AML-193 (cell line): Measurements from ENCODE around the gene OLFM2.
"Not testable (repeated sequence)": the region's sequence is repeated elsewhere in the genome, so short reads cannot be mapped to it uniquely, and the experiment has no call there.

ENCODE experiments used
- DNase-seq, 2 experiments: peaks; one replicate each; lab custom pipeline; 2025; lab: John Stamatoyannopoulos, UW

Gene OLFM2

DNA sequence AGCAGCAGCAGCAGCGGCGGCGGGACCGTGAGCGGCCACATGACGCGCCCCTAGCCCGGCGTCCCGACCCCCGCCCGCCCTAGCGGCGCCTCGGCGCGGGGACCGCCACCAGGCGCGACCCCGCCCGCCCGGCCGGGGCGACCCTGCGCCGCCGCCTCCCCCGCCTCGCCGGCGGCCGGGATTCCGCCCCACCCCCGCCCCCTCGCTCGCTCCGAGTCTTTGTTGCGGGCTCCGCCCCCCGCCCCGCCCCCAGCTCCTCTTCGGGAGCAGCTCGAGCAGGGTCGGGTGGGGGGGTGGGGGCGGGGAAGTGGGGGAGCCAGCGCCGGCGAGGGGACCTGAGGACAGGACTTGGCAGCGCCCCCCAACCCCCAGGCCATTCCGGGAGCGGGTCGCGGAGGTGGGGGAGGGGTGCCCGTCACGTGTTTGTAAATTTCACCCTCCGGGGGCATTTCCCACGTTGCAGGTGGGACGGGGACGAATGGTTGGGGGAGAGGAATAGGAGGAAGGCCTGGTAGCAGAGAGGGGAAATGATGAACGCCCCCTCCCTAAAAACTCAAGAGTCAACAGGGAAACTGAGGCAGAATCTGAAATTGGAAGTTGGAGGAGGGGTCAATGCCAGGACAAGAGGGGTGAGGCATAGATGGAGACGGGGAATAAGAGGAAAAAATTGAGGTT is at the start of gene OLFM2:
OLFM2 (minus strand) TSS at position 190 of the 675 bp plus-strand sequence; CDS start at position 41, 149 bp downstream.
- no peak for DNase-seq

DNA sequence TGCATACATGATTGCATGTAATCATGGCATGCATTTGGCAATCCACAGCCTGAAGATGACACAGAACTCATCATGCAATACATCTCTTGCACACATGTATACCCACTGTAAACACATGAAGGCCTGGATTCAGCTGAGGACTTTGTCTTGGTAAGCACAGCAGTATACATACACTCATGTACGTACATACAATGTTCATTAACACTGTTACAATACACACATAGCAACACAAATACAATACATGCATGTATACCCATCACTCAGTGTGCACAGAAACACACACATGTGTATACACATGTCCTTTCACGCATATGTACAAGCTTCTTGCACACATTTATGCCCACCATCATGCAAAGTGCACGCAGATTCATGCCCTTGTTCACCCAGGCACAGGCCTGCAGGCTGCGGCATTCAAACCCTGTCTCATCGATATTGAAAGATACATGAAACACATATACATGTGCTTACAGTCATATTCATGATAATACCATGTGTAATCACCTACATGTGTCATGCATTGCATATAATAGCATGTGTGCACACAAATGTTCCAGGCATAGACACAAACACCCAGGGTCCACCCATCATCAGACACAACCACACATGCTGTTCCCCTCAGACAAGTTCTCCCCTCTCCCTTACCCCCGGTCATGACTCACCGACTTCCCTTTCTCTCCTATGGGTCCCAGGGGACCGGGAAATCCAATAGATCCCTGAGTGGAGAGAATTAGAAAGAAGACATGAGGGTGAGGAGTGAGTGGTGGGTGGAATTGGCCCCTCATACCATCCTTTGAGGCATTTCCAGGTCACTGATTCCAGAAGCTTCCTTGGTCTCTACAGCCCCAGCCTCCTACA is 45.3 kb upstream of the OLFM2 start:
- no peak for DNase-seq

DNA sequence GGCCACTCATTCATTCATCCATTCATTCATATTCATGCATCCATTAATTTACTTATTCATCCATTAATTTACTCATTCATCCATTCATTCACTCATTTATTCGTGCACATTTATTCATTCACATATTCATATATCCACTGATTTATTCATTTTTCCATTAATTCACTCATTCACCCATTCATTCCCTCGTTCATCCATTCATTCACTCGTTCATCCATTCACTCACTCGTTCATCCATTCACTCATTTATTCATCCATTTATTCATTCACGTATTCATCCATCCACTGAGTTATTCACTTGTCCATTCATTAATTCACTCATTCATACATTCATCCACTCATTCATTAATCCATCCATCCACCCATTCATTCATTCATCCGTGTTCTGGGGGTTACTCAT is 35.8 kb upstream of the OLFM2 start:
- DNase-seq, result no peak

DNA sequence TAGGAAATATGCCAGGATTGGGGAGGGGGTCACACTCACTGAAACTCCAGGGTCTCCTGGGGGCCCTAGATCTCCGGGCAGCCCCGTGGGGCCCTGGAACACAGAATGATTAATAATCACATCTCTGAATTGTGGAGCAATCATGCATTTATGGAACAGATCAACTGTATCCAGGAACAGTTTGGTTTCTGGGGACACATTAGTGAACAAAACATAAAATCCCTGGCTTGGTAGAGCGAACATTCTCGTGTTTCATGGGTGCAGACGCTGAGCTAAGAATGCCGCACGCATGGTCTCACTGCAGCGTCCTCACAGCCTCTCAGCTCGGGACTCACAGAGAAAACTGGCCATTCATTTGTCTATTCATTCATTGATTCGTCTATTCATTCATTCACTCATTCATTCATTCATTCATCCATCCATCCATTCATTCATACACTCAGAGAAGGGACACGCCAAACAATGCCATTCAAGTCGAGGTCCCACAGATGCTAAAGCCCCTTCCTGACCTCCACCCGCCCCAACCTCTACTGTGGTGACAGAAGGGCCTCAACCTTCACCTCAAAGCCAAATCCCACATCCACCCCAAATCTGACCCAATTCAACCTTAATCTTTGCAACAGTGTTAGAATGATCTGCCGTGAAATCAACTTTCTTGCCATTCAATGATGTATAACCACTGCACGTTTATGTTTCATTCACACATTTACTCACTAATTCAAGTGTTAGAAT is 35.0 kb upstream of the OLFM2 start:
- DNase-seq, result no peak

DNA sequence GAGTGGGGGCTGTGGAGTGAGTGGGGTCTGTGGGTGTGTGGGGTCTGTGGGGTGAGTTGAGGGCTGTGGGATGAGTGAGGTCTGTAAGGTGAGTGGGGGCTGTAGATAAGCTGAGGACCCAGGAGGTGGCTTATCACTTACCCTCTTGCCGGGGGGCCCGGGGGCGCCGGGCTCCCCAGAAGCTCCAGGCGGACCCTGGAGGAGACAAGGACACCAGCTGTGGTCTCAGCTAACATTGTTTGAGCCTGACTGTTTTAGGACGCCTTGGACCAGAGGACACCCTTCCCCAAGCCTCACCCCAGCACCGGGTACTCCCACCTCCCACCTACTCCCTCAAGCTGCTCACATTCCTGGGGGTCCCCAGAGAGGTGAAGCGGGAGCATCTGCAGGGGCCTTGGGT is 34.2 kb upstream of the OLFM2 start:
- DNase-seq, result no peak

DNA sequence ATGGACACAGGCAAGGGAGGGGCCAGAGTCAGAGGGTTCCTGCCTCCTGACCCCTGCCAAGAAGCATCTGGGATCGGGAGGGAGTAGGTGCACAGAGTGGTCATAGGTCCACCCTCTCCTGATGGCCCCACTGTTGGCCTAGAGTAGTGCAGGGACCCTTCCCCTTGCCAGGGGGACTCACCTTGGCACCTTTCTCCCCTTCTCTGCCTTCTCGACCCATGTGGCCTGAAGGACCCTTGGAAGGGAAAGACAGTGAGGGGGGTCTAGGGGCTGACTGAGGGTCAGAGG is 33.3 kb upstream of the OLFM2 start:
- no peak for DNase-seq

- no peak for DNase-seq
Observed at GRCh38 chr19:9968820-9969687, 32.7 kb upstream of the OLFM2 start.

DNA sequence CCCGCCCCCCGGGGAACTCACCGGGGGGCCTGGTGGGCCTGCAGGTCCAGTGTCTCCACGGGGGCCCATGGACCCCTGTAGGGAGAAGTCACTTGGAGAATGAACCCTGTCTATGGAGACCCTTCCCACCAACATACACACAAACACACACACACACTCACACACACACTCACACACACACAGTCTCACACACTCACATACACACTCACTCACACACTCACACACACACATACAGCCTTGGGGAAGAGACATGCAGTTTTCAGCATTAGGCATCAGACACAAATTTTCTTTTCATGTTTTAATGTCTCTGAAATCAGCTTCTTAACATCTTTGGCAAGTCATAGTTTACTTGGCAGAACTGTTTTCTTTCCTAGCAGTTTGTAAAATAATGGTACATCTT is 31.0 kb upstream of the OLFM2 start:
- no peak for DNase-seq

DNA sequence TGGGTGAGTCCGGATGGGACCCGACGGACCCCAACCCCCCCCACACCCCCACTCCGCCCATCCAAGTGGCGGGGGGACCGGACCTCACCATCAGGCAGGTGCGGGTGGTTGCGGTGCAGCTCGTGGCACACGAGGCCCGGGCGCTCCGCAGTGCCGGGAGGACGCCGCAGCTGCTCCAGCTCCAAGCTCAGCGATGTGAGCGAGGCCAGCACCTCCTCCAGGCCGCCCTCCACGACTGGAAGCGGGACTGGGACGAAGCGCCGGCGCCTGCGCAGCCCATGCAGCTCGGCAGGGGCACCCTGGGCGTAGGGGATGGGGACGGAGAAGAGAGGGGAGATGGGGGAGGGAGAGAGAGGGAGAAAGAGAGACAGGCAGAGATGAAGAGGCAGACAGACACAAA is 30.1 kb upstream of the OLFM2 start:
- no peak for DNase-seq

GRCh38 chr19:9966024-9966423 is 29.7 kb upstream of the OLFM2 start:
- no peak for DNase-seq

- DNase-seq, result no peak
Observed at GRCh38 chr19:9962623-9963290, 26.4 kb upstream of the OLFM2 start.

GRCh38 chr19:9961103-9961502 is 24.8 kb upstream of the OLFM2 start:
- no peak for DNase-seq

- no peak for DNase-seq
Observed at GRCh38 chr19:9958379-9958821, 22.1 kb upstream of the OLFM2 start.

GRCh38 chr19:9956956-9957355 is 20.6 kb upstream of the OLFM2 start:
- DNase-seq, result no peak

- DNase-seq, result no peak
Observed at GRCh38 chr19:9953802-9954542, 17.7 kb upstream of the OLFM2 start.

DNA sequence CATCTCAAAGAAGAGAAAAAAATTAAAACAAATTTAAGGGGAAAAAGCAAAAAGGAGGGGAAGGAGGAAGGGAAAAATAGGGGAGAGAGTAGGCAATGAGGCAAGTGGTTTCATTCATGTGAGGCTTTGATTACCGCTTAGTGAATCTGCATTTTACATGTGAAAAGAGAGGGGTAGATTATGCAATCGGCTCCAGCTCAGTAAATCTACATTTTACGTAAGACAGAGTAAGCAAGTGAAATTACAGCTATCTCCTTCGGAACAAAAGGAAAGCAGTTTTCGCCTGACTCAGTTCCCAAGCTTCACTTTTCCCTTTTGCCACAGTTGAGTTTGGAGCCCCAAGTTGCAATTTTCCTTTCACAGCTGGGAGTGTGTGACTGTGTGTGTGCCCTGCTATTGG is 16.0 kb upstream of the OLFM2 start:
- DNase-seq, result no peak

- no peak for DNase-seq
Observed at GRCh38 chr19:9947441-9947840, 11.1 kb upstream of the OLFM2 start.

GRCh38 chr19:9946528-9947125 is 10.3 kb upstream of the OLFM2 start:
- DNase-seq, result not testable (repeated sequence)

- DNase-seq, result no peak
Observed at GRCh38 chr19:9945319-9945966, 9.1 kb upstream of the OLFM2 start.

DNA sequence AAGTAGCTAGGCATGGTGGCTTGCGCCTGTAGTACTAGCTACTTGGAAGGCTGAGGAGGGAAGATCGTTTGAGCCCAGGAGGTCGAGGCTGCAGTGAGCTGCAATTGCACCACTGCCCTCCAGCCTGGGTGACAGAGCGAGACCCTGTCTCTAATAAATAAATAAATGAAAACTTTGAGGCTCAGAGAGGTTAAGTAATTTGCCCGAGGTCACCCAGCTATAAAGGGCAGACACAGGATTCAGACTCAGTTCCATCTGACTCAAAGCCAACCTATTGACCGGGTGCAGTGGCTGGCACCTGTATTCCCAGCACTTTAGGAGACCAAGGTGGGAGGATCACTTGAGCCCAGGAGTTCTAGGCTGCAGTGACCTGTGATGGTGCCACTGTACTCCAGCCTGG is 7.4 kb upstream of the OLFM2 start:
- no peak for DNase-seq
